A549 (cell line): Measurements from ENCODE around the gene CNTNAP5. TPM values are rescaled to one million over a fixed set of nuclear protein-coding genes. Genes with fewer than 3 reads are reported as not detected.

Experiments
- ATAC-seq, 2 experiments: fragments of 200-7000 bp in 1 of 2; fragments of >200 bp in 1 of 2; cut with Nextera tagmentation in 1 of 2; cut with Tn5 transposase in 1 of 2; 3 replicates each; pipeline versions ENCODE4 v1.8.0 to v1.9.1; 2018 to 2020; ENCODE audit warnings: mild to moderate bottlenecking in 1 of 2, moderate library complexity in 1 of 2
- CTCF ChIA-PET: fragments of 300-600 bp; sonication (Branson Sonifier 250); formaldehyde crosslinking; extraction: SDS; loops from one replicate; lab custom pipeline; 2021; ENCODE audit warnings: antibody characterized with exemption, inconsistent platforms; lab: Yijun Ruan, JAX
- POLR2A ChIA-PET: fragments of 350-600 bp; formaldehyde crosslinking; extraction: SDS; loops from one replicate; lab custom pipeline; 2021; ENCODE audit warnings: antibody characterized with exemption, inconsistent platforms; lab: Yijun Ruan, JAX
- DNase-seq, 2 experiments: peaks; one replicate each; pipeline versions ENCODE4 v3.0.0 to v3.0.0-alpha.2; 2011 to 2016; ENCODE audit warnings: low read depth in 1 of 2, low spot score in 1 of 2
- FAIRE-seq: peaks from 2 replicates; lab custom pipeline; 2011; peaks lifted over from hg19 to GRCh38; lab: Jason Lieb, UNC
- H3K27ac ChIP-seq, 2 experiments: fragments of >200 bp; sonication (Bioruptor Twin); formaldehyde crosslinking; 3 replicates each; pipeline ENCODE4 v1.5.1; 2016 to 2017
- H3K4me1 ChIP-seq: fragments of >200 bp; sonication (Bioruptor Twin); formaldehyde crosslinking; 3 replicates; pipeline ENCODE4 v1.6.1; 2016
- H3K4me2 ChIP-seq: fragments of >200 bp; sonication (Bioruptor Twin); formaldehyde crosslinking; 3 replicates; pipeline ENCODE4 v1.6.1; 2016
- H3K4me3 ChIP-seq: fragments of >200 bp; sonication (Bioruptor Twin); formaldehyde crosslinking; 3 replicates; pipeline ENCODE4 v1.5.1; 2016
- H3K9me3 ChIP-seq: fragments of >200 bp; sonication (Bioruptor Twin); formaldehyde crosslinking; 3 replicates; pipeline ENCODE4 v1.6.1; 2016
- CBX8 ChIP-seq: fragments of 200-600 bp; sonication (generic); IDR thresholded peaks from 2 replicates; pipeline ENCODE4 v1.6.1; 2016
- CHD2 ChIP-seq: fragments of 150-350 bp; IDR thresholded peaks from 2 replicates; pipeline ENCODE4 v1.6.1; 2014; ENCODE audit warnings: low read length; ENCODE audit not compliant: partially characterized antibody
- CHD4 ChIP-seq: fragments of 200-600 bp; sonication (generic); IDR thresholded peaks from 2 replicates; pipeline ENCODE4 v1.6.1; 2016; ENCODE audit warnings: antibody characterized with exemption, mild to moderate bottlenecking, borderline replicate concordance
- FOXS1 ChIP-seq: fragments of 250-450 bp; sonication (Bioruptor Pico); IDR thresholded peaks from 2 replicates; pipeline ENCODE4 v1.5.0; 2020; ENCODE audit warnings: mild to moderate bottlenecking, moderate library complexity
- HOXA7 ChIP-seq: fragments of 250-450 bp; sonication (Bioruptor Pico); IDR thresholded peaks from 2 replicates; pipeline ENCODE4 v1.5.0; 2020; ENCODE audit warnings: mild to moderate bottlenecking, moderate library complexity
- HOXB5 ChIP-seq: fragments of 250-450 bp; sonication (Bioruptor Pico); IDR thresholded peaks from 2 replicates; pipeline ENCODE4 v1.5.0; 2020; ENCODE audit warnings: mild to moderate bottlenecking, moderate library complexity
- JUN ChIP-seq, 2 experiments: fragments of >200 bp; sonication (Bioruptor Twin); formaldehyde crosslinking; IDR thresholded peaks; 2 replicates in 1 of 2; 3 replicates in 1 of 2; pipeline ENCODE4 v1.6.1; 2016 to 2017
- JUNB ChIP-seq: fragments of >200 bp; sonication (Bioruptor Twin); formaldehyde crosslinking; IDR thresholded peaks from 2 replicates; pipeline ENCODE4 v1.6.1; 2016
- KDM1A ChIP-seq: fragments of 200-600 bp; sonication (generic); IDR thresholded peaks from 2 replicates; pipeline ENCODE4 v1.6.1; 2016; ENCODE audit warnings: low read depth, mild to moderate bottlenecking
- MYC ChIP-seq: IDR thresholded peaks from 2 replicates; pipeline ENCODE4 v1.6.1; 2012; ENCODE audit warnings: mild to moderate bottlenecking, inconsistent platforms, low read length, improper control_type of control experiment, borderline replicate concordance
- NFE2L2 ChIP-seq: fragments of 150-350 bp; conservative IDR thresholded peaks from 2 replicates; pipeline ENCODE4 v1.6.1; 2014; ENCODE audit warnings: low read length
- POLR2A ChIP-seq: IDR thresholded peaks from 2 replicates; pipeline ENCODE4 v1.6.1; 2012; ENCODE audit warnings: mild to moderate bottlenecking, low read length
- RAD21 ChIP-seq, 2 experiments: fragments of >200 bp in 1 of 2; sonication (Bioruptor Twin) in 1 of 2; formaldehyde crosslinking in 1 of 2; IDR thresholded peaks in 1 of 2; conservative IDR thresholded peaks in 1 of 2; 2 replicates in 1 of 2; 3 replicates in 1 of 2; pipeline ENCODE4 v1.6.1; 2012 to 2018; ENCODE audit warnings: inconsistent platforms in 1 of 2
- RARB ChIP-seq: fragments of 250-450 bp; sonication (Bioruptor Pico); IDR thresholded peaks from 2 replicates; pipeline ENCODE4 v1.8.0; 2021; ENCODE audit warnings: mild to moderate bottlenecking, moderate library complexity
- SREBF2 ChIP-seq: fragments of 450-650 bp; IDR thresholded peaks from 2 replicates; pipeline ENCODE4 v1.6.1; 2014; ENCODE audit warnings: mild to moderate bottlenecking, moderate library complexity
- TFCP2L1 ChIP-seq: fragments of 250-450 bp; sonication (Bioruptor Pico); IDR thresholded peaks from 2 replicates; pipeline ENCODE4 v1.5.0; 2021; ENCODE audit warnings: mild to moderate bottlenecking
- ZFP36 ChIP-seq: fragments of 450-650 bp; IDR thresholded peaks from 2 replicates; pipeline ENCODE4 v1.6.1; 2014; ENCODE audit warnings: borderline replicate concordance; ENCODE audit not compliant: partially characterized antibody
- WGBS: methylation state at CpG from one replicate; pipeline ENCODE4 v1.1.6; 2017; ENCODE audit errors: missing lambda C conversion rate; 5-methylcytosine and 5-hydroxymethylcytosine counted together
- polyA plus RNA-seq, 4 experiments: library from polyadenylated mRNA; depleted of rRNA in 3 of 4; stranded (reverse); fragments of >200 nt; fragmentation: RNase III in 1 of 4; extraction: RNeasy Plus Mini Kit Qiagen cat#74134 plus additional on column Dnase treatment in 1 of 4; gene quantifications; 2 replicates in 3 of 4; 3 replicates in 1 of 4; pipeline ENCODE4 v1.2.3, GENCODE V29; 2011 to 2017
- TF ChIP-seq, protein P1 (sequence below): fragments of 250-450 bp; sonication (Bioruptor Pico); IDR thresholded peaks from 2 replicates; pipeline ENCODE4 v1.5.0; 2021; ENCODE audit warnings: mild to moderate bottlenecking, moderate library complexity, borderline replicate concordance
- TF ChIP-seq, protein P2 (sequence below): IDR thresholded peaks from 2 replicates; pipeline ENCODE4 v1.6.1; 2012; ENCODE audit warnings: low read depth, borderline replicate concordance
- TF ChIP-seq, protein P3 (sequence below): fragments of >200 bp; sonication (Bioruptor Twin); formaldehyde crosslinking; IDR thresholded peaks from 2 replicates; pipeline ENCODE4 v1.6.1; 2016
- TF ChIP-seq, protein P4 (sequence below): fragments of 200-600 bp; sonication (generic); IDR thresholded peaks from 2 replicates; pipeline ENCODE4 v1.6.1; 2016; ENCODE audit warnings: antibody characterized with exemption, mild to moderate bottlenecking, moderate library complexity
- TF ChIP-seq, protein P5 (sequence below): fragments of 250-450 bp; sonication (Bioruptor Pico); IDR thresholded peaks from 2 replicates; pipeline ENCODE4 v1.5.0; 2020; ENCODE audit warnings: low read depth, mild to moderate bottlenecking, moderate library complexity

CNTNAP5 gene
- polyA plus RNA-seq, 2 of the 4 experiments (the other 2 are of a cell fraction) = not detected

DNA sequence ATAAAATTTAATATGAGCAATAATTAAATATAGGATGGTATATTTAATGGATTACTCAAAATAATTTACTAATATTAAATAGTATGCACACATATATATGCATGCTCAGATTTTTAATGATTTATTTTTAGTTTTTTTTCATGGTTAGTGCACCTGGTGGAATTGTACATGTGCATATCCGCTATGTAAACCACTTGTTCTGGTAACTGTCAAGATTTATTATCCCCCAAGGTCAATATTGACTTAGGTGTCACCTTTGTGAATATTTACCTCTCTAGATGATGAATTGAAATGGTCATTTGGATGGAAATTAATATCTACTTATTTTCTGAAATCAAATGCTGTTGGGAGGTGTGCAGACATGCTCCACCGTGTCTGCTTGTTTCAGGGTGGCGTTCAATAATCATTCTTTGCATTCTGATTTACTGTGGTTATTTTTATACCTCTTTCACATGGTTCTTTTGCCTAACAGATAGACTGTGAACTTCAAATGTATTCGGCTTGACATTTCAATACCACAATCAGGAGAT is 14.7 kb downstream of the CNTNAP5 start:
- no peak for DNase-seq
- H3K4me2 ChIP-seq = no peak overlapping the region
- TF ChIP-seq, protein P1, sequence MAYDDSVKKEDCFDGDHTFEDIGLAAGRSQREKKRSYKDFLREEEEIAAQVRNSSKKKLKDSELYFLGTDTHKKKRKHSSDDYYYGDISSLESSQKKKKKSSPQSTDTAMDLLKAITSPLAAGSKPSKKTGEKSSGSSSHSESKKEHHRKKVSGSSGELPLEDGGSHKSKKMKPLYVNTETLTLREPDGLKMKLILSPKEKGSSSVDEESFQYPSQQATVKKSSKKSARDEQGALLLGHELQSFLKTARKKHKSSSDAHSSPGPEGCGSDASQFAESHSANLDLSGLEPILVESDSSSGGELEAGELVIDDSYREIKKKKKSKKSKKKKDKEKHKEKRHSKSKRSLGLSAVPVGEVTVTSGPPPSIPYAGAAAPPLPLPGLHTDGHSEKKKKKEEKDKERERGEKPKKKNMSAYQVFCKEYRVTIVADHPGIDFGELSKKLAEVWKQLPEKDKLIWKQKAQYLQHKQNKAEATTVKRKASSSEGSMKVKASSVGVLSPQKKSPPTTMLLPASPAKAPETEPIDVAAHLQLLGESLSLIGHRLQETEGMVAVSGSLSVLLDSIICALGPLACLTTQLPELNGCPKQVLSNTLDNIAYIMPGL (CRISPR knock-in tag) = no peak
- TF ChIP-seq KDM1A (no peak), HOXA7 (CRISPR knock-in tag) (no peak), MYC (no peak), JUNB (no peak), SREBF2 (no peak), CHD4 (no peak), RARB (no peak), ZFP36 (no peak), CBX8 (no peak), JUN (IDR thresholded peaks at IDR 0.05) (no peak), RAD21 (conservative IDR thresholded peaks at IDR 0.05 in 1 of 2, IDR thresholded peaks at IDR 0.05 in 1 of 2) (no peak), CHD2 (no peak), NFE2L2 (no peak), HOXB5 (CRISPR knock-in tag) (no peak), TFCP2L1 (CRISPR knock-in tag) (no peak)
- TF ChIP-seq, protein P2, sequence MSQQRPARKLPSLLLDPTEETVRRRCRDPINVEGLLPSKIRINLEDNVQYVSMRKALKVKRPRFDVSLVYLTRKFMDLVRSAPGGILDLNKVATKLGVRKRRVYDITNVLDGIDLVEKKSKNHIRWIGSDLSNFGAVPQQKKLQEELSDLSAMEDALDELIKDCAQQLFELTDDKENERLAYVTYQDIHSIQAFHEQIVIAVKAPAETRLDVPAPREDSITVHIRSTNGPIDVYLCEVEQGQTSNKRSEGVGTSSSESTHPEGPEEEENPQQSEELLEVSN = no peak
- TF ChIP-seq, protein P3, sequence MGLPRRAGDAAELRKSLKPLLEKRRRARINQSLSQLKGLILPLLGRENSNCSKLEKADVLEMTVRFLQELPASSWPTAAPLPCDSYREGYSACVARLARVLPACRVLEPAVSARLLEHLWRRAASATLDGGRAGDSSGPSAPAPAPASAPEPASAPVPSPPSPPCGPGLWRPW = no peak
- TF ChIP-seq, protein P4, sequence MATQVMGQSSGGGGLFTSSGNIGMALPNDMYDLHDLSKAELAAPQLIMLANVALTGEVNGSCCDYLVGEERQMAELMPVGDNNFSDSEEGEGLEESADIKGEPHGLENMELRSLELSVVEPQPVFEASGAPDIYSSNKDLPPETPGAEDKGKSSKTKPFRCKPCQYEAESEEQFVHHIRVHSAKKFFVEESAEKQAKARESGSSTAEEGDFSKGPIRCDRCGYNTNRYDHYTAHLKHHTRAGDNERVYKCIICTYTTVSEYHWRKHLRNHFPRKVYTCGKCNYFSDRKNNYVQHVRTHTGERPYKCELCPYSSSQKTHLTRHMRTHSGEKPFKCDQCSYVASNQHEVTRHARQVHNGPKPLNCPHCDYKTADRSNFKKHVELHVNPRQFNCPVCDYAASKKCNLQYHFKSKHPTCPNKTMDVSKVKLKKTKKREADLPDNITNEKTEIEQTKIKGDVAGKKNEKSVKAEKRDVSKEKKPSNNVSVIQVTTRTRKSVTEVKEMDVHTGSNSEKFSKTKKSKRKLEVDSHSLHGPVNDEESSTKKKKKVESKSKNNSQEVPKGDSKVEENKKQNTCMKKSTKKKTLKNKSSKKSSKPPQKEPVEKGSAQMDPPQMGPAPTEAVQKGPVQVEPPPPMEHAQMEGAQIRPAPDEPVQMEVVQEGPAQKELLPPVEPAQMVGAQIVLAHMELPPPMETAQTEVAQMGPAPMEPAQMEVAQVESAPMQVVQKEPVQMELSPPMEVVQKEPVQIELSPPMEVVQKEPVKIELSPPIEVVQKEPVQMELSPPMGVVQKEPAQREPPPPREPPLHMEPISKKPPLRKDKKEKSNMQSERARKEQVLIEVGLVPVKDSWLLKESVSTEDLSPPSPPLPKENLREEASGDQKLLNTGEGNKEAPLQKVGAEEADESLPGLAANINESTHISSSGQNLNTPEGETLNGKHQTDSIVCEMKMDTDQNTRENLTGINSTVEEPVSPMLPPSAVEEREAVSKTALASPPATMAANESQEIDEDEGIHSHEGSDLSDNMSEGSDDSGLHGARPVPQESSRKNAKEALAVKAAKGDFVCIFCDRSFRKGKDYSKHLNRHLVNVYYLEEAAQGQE = no peak
- no peak overlapping the region for H3K27ac ChIP-seq
- ATAC-seq = no peak
- no peak for FAIRE-seq
- 2% methylated on average over 4 of the region's 4 CpGs for WGBS
- CTCF ChIA-PET = no interaction called here
- H3K4me3 ChIP-seq = no peak overlapping the region
- H3K9me3 ChIP-seq = no peaks in the 10 kb centered on the region
- H3K4me1 ChIP-seq = no peaks in the 10 kb centered on the region
- POLR2A ChIA-PET = no interaction called here

DNA sequence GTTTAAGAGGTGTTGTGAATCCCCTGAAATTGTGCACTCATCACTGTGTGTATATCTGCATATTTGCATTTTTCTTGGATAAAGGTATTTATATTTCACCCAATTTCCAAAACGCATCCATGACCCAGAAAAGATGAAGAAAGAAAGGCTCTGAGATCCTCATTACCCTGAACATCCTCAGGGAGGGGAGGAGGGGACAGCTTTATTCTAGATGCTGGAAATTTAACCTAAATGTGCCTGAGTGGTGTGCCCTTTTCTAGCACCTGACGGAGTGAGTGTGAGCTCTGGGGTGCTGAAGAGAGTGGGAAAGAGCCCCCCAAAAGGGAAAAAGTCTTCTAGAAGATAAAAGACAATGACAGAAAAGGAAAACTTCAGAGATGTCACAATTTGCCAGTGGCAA is 20.8 kb downstream of the CNTNAP5 start:
- no peak overlapping the region for H3K27ac ChIP-seq
- DNase-seq (no peak), ATAC-seq (no peak), FAIRE-seq (no peak)
- no peaks in the 10 kb centered on the region for H3K9me3 ChIP-seq
- 7% methylated on average over 2 of the region's 2 CpGs for WGBS
- H3K4me1 ChIP-seq = no peaks in the 10 kb centered on the region
- H3K4me3 ChIP-seq = no peak overlapping the region
- CTCF ChIA-PET = no interaction called here
- TF ChIP-seq POLR2A = no peak
- TF ChIP-seq RARB = no peak
- TF ChIP-seq, protein P5, sequence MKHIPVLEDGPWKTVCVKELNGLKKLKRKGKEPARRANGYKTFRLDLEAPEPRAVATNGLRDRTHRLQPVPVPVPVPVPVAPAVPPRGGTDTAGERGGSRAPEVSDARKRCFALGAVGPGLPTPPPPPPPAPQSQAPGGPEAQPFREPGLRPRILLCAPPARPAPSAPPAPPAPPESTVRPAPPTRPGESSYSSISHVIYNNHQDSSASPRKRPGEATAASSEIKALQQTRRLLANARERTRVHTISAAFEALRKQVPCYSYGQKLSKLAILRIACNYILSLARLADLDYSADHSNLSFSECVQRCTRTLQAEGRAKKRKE (CRISPR knock-in tag) = no peak
- TF ChIP-seq, protein P3 = no peak
- no peak for TF ChIP-seq FOXS1 (CRISPR knock-in tag)
- POLR2A ChIA-PET = no interaction called here
- no peak overlapping the region for H3K4me2 ChIP-seq
